Lower lobe of right lung (tissue), 2 donors: ENCODE data around the gene CTNNBL1. TPM values are rescaled to one million over a fixed set of nuclear protein-coding genes. Genes with fewer than 3 reads are reported as not detected.

ENCODE experiments used
- ATAC-seq, 2 donors: fragments of 200-7000 bp; cut with Tn5 transposase; one replicate each; pipeline ENCODE4 v1.9.1; 2020 to 2022; ENCODE audit warnings: mild to moderate bottlenecking in 2 of 2, moderate library complexity in 2 of 2
- DNase-seq: peaks from one replicate; pipeline ENCODE4 v3.0.0-alpha.2; 2020
- H3K27ac ChIP-seq: fragments of 200-600 bp; one replicate; pipeline ENCODE4 v1.8.0; 2022
- H3K27me3 ChIP-seq: fragments of 200-600 bp; one replicate; pipeline ENCODE4 v1.8.0; 2022; ENCODE audit warnings: low read depth
- H3K36me3 ChIP-seq: fragments of 200-600 bp; one replicate; pipeline ENCODE4 v1.8.0; 2022; ENCODE audit warnings: mild to moderate bottlenecking
- H3K4me1 ChIP-seq: fragments of 200-600 bp; one replicate; pipeline ENCODE4 v1.8.0; 2022
- H3K4me3 ChIP-seq: fragments of 200-600 bp; one replicate; pipeline ENCODE4 v1.8.0; 2022; ENCODE audit warnings: mild to moderate bottlenecking
- H3K9me3 ChIP-seq: fragments of 200-600 bp; one replicate; pipeline ENCODE4 v1.8.0; 2022
- CTCF ChIP-seq: fragments of 200-600 bp; IDR thresholded peaks from one replicate; pipeline ENCODE4 v1.8.0; 2022; ENCODE audit warnings: antibody characterized with exemption, mild to moderate bottlenecking
- intact Hi-C: fragments of 100-400 bp; cut with DNase I; formaldehyde crosslinking; loops from one replicate; pipeline ENCODE4 v1.11.0; 2022
- total RNA-seq: library from RNA; stranded (reverse); fragmentation: NEBNext Ultra II Directional; extraction: Animal tissue kit (Norgen Biotek cat#: 25700); gene quantifications from one replicate; pipeline ENCODE4 v1.2.1, GENCODE V29; 2021
- donor health status: DM: no; HTN: yes; CAD: no; lungs with severe emphysema.

Gene CTNNBL1
- total RNA-seq, 1 donor from 2014 or later = 52.3 TPM

- Histone ChIP-seq H3K27me3 (no peaks in the 10 kb centered on the region), H3K4me3 (no peak overlapping the region), H3K27ac (no peak overlapping the region), H3K36me3 (peaks cover 34% of the 10 kb centered on the region), H3K4me1 (peaks cover 3% of the 10 kb centered on the region), H3K9me3 (no peaks in the 10 kb centered on the region)
- DNase-seq (no peak), ATAC-seq (no peak)
- no peak for TF ChIP-seq CTCF
- intact Hi-C loops = no loop called here
Measured at GRCh38 chr20:37764333-37764935, 70.6 kb downstream of the CTNNBL1 start.

- intact Hi-C loops = no loop called here
- no peaks in the 10 kb centered on the region for H3K4me1 ChIP-seq
- H3K36me3 ChIP-seq = peaks cover 47% of the 10 kb centered on the region
- no peak for TF ChIP-seq CTCF
- ATAC-seq = no peak
- no peak for DNase-seq
- H3K27me3 ChIP-seq = no peaks in the 10 kb centered on the region
- no peak overlapping the region for H3K27ac ChIP-seq
- H3K4me3 ChIP-seq = no peak overlapping the region
- no peaks in the 10 kb centered on the region for H3K9me3 ChIP-seq
Measured at GRCh38 chr20:37770908-37771307, 77.1 kb downstream of the CTNNBL1 start.

GRCh38 chr20:37773291-37773826 lies 79.5 kb downstream of the CTNNBL1 start:
- Histone ChIP-seq H3K4me3 (no peak overlapping the region), H3K27ac (no peak overlapping the region), H3K4me1 (no peaks in the 10 kb centered on the region), H3K9me3 (no peaks in the 10 kb centered on the region), H3K27me3 (no peaks in the 10 kb centered on the region), H3K36me3 (peaks cover 41% of the 10 kb centered on the region)
- TF ChIP-seq CTCF = no peak
- no peak for DNase-seq
- intact Hi-C loops = no loop called here
- no peak for ATAC-seq

GRCh38 chr20:37774156-37774555 lies 80.3 kb downstream of the CTNNBL1 start:
- H3K9me3 ChIP-seq = no peaks in the 10 kb centered on the region
- H3K27ac ChIP-seq = no peak overlapping the region
- no peaks in the 10 kb centered on the region for H3K27me3 ChIP-seq
- no peaks in the 10 kb centered on the region for H3K4me1 ChIP-seq
- TF ChIP-seq CTCF = no peak
- ATAC-seq (no peak), DNase-seq (no peak)
- intact Hi-C loops = no loop called here
- no peak overlapping the region for H3K4me3 ChIP-seq
- H3K36me3 ChIP-seq = peaks cover 35% of the 10 kb centered on the region

- Histone ChIP-seq H3K36me3 (peaks cover 24% of the 10 kb centered on the region), H3K9me3 (no peaks in the 10 kb centered on the region), H3K27me3 (no peaks in the 10 kb centered on the region), H3K4me1 (no peaks in the 10 kb centered on the region), H3K4me3 (no peak overlapping the region), H3K27ac (no peak overlapping the region)
- no peak for TF ChIP-seq CTCF
- DNase-seq (no peak), ATAC-seq (no peak)
- intact Hi-C loops = no loop called here
Measured at GRCh38 chr20:37775200-37775599, 81.4 kb downstream of the CTNNBL1 start.
